GM23248 (cell line): Measurements from ENCODE around the gene FN3KRP. TPM values are rescaled to one million over a fixed set of nuclear protein-coding genes. Genes with fewer than 3 reads are reported as not detected.

ENCODE experiments used
- DNase-seq: peaks from one replicate; pipeline ENCODE4 v3.0.0-alpha.2; 2015
- H2AFZ ChIP-seq: fragments of 200-600 bp; sonication (generic); 2 replicates; pipeline ENCODE4 v1.6.1; 2016; ENCODE audit warnings: antibody characterized with exemption
- H3F3A ChIP-seq: fragments of 200-600 bp; sonication (generic); 2 replicates; pipeline ENCODE4 v1.6.1; 2016; ENCODE audit warnings: mild to moderate bottlenecking, antibody characterized with exemption, mixed run types; ENCODE audit not compliant: insufficient read depth
- H3K27ac ChIP-seq: fragments of 200-600 bp; sonication (generic); 2 replicates; pipeline ENCODE4 v1.5.1; 2016; ENCODE audit warnings: mild to moderate bottlenecking
- H3K27me3 ChIP-seq: fragments of 200-600 bp; sonication (generic); replicated peaks from 2 replicates; pipeline ENCODE4 v1.6.1; 2016; ENCODE audit warnings: mild to moderate bottlenecking; ENCODE audit not compliant: insufficient read depth
- H3K36me3 ChIP-seq: fragments of 200-600 bp; sonication (generic); 2 replicates; pipeline ENCODE4 v1.6.1; 2016; ENCODE audit warnings: low read depth, mild to moderate bottlenecking
- H3K4me1 ChIP-seq: fragments of 200-600 bp; sonication (generic); 2 replicates; pipeline ENCODE4 v1.6.1; 2016; ENCODE audit warnings: mild to moderate bottlenecking; ENCODE audit not compliant: insufficient read depth
- H3K4me2 ChIP-seq: fragments of 200-600 bp; sonication (generic); one replicate; pipeline ENCODE4 v1.6.1; 2016; ENCODE audit warnings: mild to moderate bottlenecking; ENCODE audit not compliant: unreplicated experiment
- H3K4me3 ChIP-seq: fragments of 200-600 bp; sonication (generic); 2 replicates; pipeline ENCODE4 v1.5.1; 2016; ENCODE audit warnings: mild to moderate bottlenecking
- H3K79me2 ChIP-seq: fragments of 200-600 bp; sonication (generic); 2 replicates; pipeline ENCODE4 v1.6.1; 2016; ENCODE audit warnings: mild to moderate bottlenecking; ENCODE audit not compliant: insufficient read depth
- H3K9ac ChIP-seq: fragments of 200-600 bp; sonication (generic); 2 replicates; pipeline ENCODE4 v1.6.1; 2016; ENCODE audit warnings: mild to moderate bottlenecking
- H3K9me2 ChIP-seq: fragments of 200-600 bp; sonication (generic); 2 replicates; pipeline ENCODE4 v1.6.1; 2016; ENCODE audit warnings: mixed run types, mild to moderate bottlenecking, moderate library complexity; ENCODE audit not compliant: insufficient read depth
- H3K9me3 ChIP-seq: fragments of 200-600 bp; sonication (generic); one replicate; pipeline ENCODE4 v1.6.1; 2017; ENCODE audit warnings: low read depth
- H4K20me1 ChIP-seq: fragments of 200-600 bp; sonication (generic); 2 replicates; pipeline ENCODE4 v1.6.0; 2016; ENCODE audit not compliant: insufficient read depth
- EZH2 ChIP-seq: fragments of 200-600 bp; sonication (generic); IDR thresholded peaks from 2 replicates; pipeline ENCODE4 v1.6.1; 2018; ENCODE audit warnings: antibody characterized with exemption, mild to moderate bottlenecking; ENCODE audit not compliant: insufficient read depth, poor library complexity, severe bottlenecking
- EZH2phosphoT487 ChIP-seq: fragments of 200-600 bp; sonication (generic); IDR thresholded peaks from 2 replicates; pipeline ENCODE4 v1.6.1; 2018; ENCODE audit warnings: antibody characterized with exemption, moderate library complexity, mild to moderate bottlenecking, low read depth; ENCODE audit not compliant: insufficient read depth
- WGBS, 2 experiments: methylation state at CpG; one replicate each; pipeline ENCODE4 v1.1.6; 2015 to 2017; ENCODE audit warnings: low lambda C conversion rate in 2 of 2, low coverage in 1 of 2; ENCODE audit errors: missing lambda C conversion rate in 2 of 2; 5-methylcytosine and 5-hydroxymethylcytosine counted together
- in situ Hi-C: fragments of 300-500 bp; cut with MboI; formaldehyde crosslinking; loops from 2 replicates; pipeline ENCODE4 v1.15.0; 2020
- polyA plus RNA-seq: library from polyadenylated mRNA; unstranded; fragments of >200 nt; fragmentation: Nextera tagmentation; extraction: Ambion mirVana; gene quantifications from 2 replicates; pipeline ENCODE4 v1.2.1, GENCODE V29; 2016
- total RNA-seq: library from RNA; depleted of rRNA; stranded (reverse); fragments of >200 nt; shearing (Covaris generic); gene quantifications from 2 replicates; pipeline ENCODE4 v1.2.3, GENCODE V29; 2014; rRNA removed

FN3KRP gene
- total RNA-seq (31.4 and 33.8 TPM in 2 replicates), polyA plus RNA-seq (45.2 and 46.3 TPM in 2 replicates)

- in situ Hi-C loops = no loop called here
- peak within 1 kb of the TSS; percentile 77 for H3K9ac ChIP-seq
- no peaks in the 10 kb centered on the region; the same call in 1 of the 2 replicates for H3K36me3 ChIP-seq
- WGBS, 2 experiments = 1% methylated on average over 33 to 73 of the region's 75 CpGs
- peak within 1 kb of the TSS; percentile 88 for H3K4me3 ChIP-seq
- peak within 1 kb of the TSS; percentile 89 for H2AFZ ChIP-seq
- no peaks in the 10 kb centered on the region for H3F3A ChIP-seq
- H3K4me2 ChIP-seq = peak within 1 kb of the TSS; percentile 86
- H3K4me1 ChIP-seq = no peaks in the 10 kb centered on the region
- TF ChIP-seq EZH2 = no peak
- TF ChIP-seq EZH2phosphoT487 = no peak
- H3K27me3 ChIP-seq = no peaks in the 10 kb centered on the region
- DNase-seq = peak; percentile 97
- H3K9me2 ChIP-seq = no peaks in the 10 kb centered on the region
- no peaks in the 10 kb centered on the region for H3K9me3 ChIP-seq
- H3K27ac ChIP-seq = peak within 1 kb of the TSS; percentile 33
- no peaks in the 10 kb centered on the region for H4K20me1 ChIP-seq
- H3K79me2 ChIP-seq = peaks cover 10% of the 10 kb centered on the region
These were observed at the start of gene FN3KRP for GRCh38 chr17:82716203-82717010. Gene FN3KRP, plus strand, starts transcription at chr17:82716706. Its CDS starts 50 bp downstream, at chr17:82716756.

- Histone ChIP-seq H3K4me2 (no peak overlapping the region), H3K9ac (no peak overlapping the region), H2AFZ (no peak overlapping the region), H3K4me1 (peaks cover 8% of the 10 kb centered on the region; the same call in 1 of the 2 replicates), H3K9me3 (no peaks in the 10 kb centered on the region), H3K36me3 (no peaks in the 10 kb centered on the region), H3F3A (no peaks in the 10 kb centered on the region), H3K27ac (no peak overlapping the region), H3K79me2 (no peaks in the 10 kb centered on the region), H3K27me3 (no peaks in the 10 kb centered on the region), H4K20me1 (no peaks in the 10 kb centered on the region), H3K4me3 (no peak overlapping the region), H3K9me2 (no peaks in the 10 kb centered on the region)
- WGBS, 2 experiments = 90 to 94% methylated on average over 27 to 28 of the region's 28 CpGs
- TF ChIP-seq EZH2phosphoT487 (no peak), EZH2 (no peak)
- no peak for DNase-seq
- in situ Hi-C loops = no loop called here
These were observed 49.4 kb upstream of the FN3KRP start for GRCh38 chr17:82666931-82667667.

- TF ChIP-seq EZH2 (no peak), EZH2phosphoT487 (no peak)
- in situ Hi-C loops = no loop called here
- Histone ChIP-seq H4K20me1 (no peaks in the 10 kb centered on the region), H3K9ac (no peak overlapping the region), H2AFZ (no peak overlapping the region), H3K79me2 (no peaks in the 10 kb centered on the region), H3K9me2 (no peaks in the 10 kb centered on the region), H3K27ac (no peak overlapping the region), H3K36me3 (no peaks in the 10 kb centered on the region), H3K4me2 (no peak overlapping the region), H3K4me3 (no peak overlapping the region), H3K9me3 (no peaks in the 10 kb centered on the region), H3K4me1 (peaks cover 8% of the 10 kb centered on the region; the same call in 1 of the 2 replicates), H3K27me3 (no peaks in the 10 kb centered on the region), H3F3A (no peaks in the 10 kb centered on the region)
- no peak for DNase-seq
- WGBS, 2 experiments = 86% methylated on average over 15 of the region's 15 CpGs
These were observed 48.9 kb upstream of the FN3KRP start for GRCh38 chr17:82667668-82668000.

GRCh38 chr17:82668024-82668630 lies 48.4 kb upstream of the FN3KRP start:
- no peak for DNase-seq
- H3K27ac ChIP-seq = no peak overlapping the region

More at GRCh38 chr17:82668024-82668630, 48.4 kb upstream of the FN3KRP start:
- peaks cover 8% of the 10 kb centered on the region; the same call in 1 of the 2 replicates for H3K4me1 ChIP-seq
- H3K9me2 ChIP-seq = no peaks in the 10 kb centered on the region
- H3K4me3 ChIP-seq = no peak overlapping the region
- no peaks in the 10 kb centered on the region for H3F3A ChIP-seq
- in situ Hi-C loops = no loop called here
- no peaks in the 10 kb centered on the region for H3K36me3 ChIP-seq
- H3K79me2 ChIP-seq = no peaks in the 10 kb centered on the region
- 70 to 71% methylated on average over 16 of the region's 16 CpGs for WGBS, 2 experiments
- H2AFZ ChIP-seq = no peak overlapping the region
- TF ChIP-seq EZH2phosphoT487 (no peak), EZH2 (no peak)
- H3K9ac ChIP-seq = no peak overlapping the region
- no peak overlapping the region for H3K4me2 ChIP-seq
- H3K9me3 ChIP-seq = no peaks in the 10 kb centered on the region
- no peaks in the 10 kb centered on the region for H3K27me3 ChIP-seq
- H4K20me1 ChIP-seq = no peaks in the 10 kb centered on the region
